ENCODE measurements around the gene MBD3. TPM values are rescaled to one million over a fixed set of nuclear protein-coding genes. Genes with fewer than 3 reads are reported as not detected.

MBD3 gene
- total RNA-seq, 1 donor from 2014 or later, result 71.9 TPM

DNA sequence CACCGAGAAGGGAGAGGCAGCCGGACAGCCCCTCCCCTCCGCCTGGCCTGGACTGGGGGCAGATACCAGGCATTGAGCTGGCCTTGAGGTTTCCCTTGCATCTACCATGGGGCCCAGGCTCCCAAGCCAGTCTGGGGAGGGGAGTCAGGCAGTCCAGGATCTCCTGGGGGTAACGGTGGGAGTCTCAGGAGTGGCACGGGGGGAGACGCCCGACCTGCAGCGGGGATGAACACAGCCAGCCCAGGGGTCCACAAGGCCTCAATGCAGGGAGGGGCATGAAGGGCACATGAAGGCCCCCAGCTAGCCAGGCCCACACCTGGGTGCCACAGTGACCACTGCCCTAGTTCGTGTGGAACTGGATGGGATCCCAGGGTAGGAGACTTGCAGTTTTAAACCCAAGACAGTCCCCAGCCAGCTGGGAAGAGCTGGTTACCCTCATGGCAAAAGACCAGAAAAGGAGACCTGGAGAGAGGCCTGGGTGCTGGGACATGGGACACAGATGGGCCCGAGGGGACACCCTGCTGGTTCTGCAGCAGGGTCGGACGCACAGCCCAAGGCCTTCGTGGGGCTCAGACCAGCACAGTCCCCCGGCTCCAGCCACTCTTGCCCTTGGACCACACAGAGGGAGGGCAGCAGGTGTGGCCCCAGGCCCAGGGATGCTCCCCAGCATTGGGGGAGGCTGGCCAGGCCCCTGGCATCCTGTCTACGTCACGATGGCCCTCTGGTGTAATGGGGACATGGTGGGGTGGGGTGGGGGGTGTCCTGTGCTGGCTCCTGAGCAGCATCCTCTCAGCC is 17.2 kb upstream of the MBD3 start:
- peaks cover 4% of the 10 kb centered on the region for H3K36me3 ChIP-seq (ENCODE audit: insufficient read depth, low read length)
- no peak overlapping the region for H3K9ac ChIP-seq (ENCODE audit: low read length)
- FAIRE-seq, result no peak
- no peak overlapping the region for H3K4me2 ChIP-seq (ENCODE audit: low read length)
- Mint-ChIP-seq H3K4me3 (ENCODE audit: unreplicated experiment) (no peak overlapping the region), H3K27ac (ENCODE audit: unreplicated experiment) (no peak overlapping the region), H3K27me3 (ENCODE audit: low read depth, unreplicated experiment) (no peaks in the 10 kb centered on the region), H3K4me1 (ENCODE audit: low read depth, unreplicated experiment) (peaks cover 2% of the 10 kb centered on the region), H3K9me3 (ENCODE audit: unreplicated experiment) (no peaks in the 10 kb centered on the region), H3K36me3 (ENCODE audit: low read depth, unreplicated experiment) (peaks cover 2% of the 10 kb centered on the region)
- H3K4me1 ChIP-seq (ENCODE audit: insufficient read depth, low read length), result peaks cover 4% of the 10 kb centered on the region
- H2AFZ ChIP-seq (ENCODE audit: low read depth, low read length), result no peak overlapping the region
- H3K27ac ChIP-seq (ENCODE audit: low read depth, low read length), result no peak overlapping the region
- DNase-seq (ENCODE audit: low read depth), result no peak
- H4K20me1 ChIP-seq (ENCODE audit: insufficient read depth, low read length), result peaks cover 20% of the 10 kb centered on the region
- H3K79me2 ChIP-seq (ENCODE audit: insufficient read depth, low read length), result peaks cover 4% of the 10 kb centered on the region
- no peak overlapping the region for H3K4me3 ChIP-seq (ENCODE audit: insufficient read depth, low read depth, low read length)
- TF ChIP-seq EZH2 (IDR thresholded peaks at IDR 0.05; ENCODE audit: insufficient read depth, low read length), result no peak
- TF ChIP-seq, protein P1, sequence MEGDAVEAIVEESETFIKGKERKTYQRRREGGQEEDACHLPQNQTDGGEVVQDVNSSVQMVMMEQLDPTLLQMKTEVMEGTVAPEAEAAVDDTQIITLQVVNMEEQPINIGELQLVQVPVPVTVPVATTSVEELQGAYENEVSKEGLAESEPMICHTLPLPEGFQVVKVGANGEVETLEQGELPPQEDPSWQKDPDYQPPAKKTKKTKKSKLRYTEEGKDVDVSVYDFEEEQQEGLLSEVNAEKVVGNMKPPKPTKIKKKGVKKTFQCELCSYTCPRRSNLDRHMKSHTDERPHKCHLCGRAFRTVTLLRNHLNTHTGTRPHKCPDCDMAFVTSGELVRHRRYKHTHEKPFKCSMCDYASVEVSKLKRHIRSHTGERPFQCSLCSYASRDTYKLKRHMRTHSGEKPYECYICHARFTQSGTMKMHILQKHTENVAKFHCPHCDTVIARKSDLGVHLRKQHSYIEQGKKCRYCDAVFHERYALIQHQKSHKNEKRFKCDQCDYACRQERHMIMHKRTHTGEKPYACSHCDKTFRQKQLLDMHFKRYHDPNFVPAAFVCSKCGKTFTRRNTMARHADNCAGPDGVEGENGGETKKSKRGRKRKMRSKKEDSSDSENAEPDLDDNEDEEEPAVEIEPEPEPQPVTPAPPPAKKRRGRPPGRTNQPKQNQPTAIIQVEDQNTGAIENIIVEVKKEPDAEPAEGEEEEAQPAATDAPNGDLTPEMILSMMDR (IDR thresholded peaks at IDR 0.05; ENCODE audit: insufficient read depth, low read depth, low read length), result no peak
- H3K9me3 ChIP-seq (ENCODE audit: insufficient read depth, low read depth, low read length), result no peaks in the 10 kb centered on the region
- no peaks in the 10 kb centered on the region for H3K27me3 ChIP-seq (ENCODE audit: insufficient read depth, low read length)

GRCh38 chr19:1609103-1609396 is 16.4 kb upstream of the MBD3 start:
- H3K27ac Mint-ChIP-seq (ENCODE audit: unreplicated experiment), result no peak overlapping the region
- H3K36me3 Mint-ChIP-seq (ENCODE audit: low read depth, unreplicated experiment), result peaks cover 2% of the 10 kb centered on the region
- no peak overlapping the region for H2AFZ ChIP-seq (ENCODE audit: low read depth, low read length)
- no peak overlapping the region for H3K4me3 ChIP-seq (ENCODE audit: insufficient read depth, low read depth, low read length)
- FAIRE-seq, result no peak
- H3K9ac ChIP-seq (ENCODE audit: low read length), result no peak overlapping the region
- no peaks in the 10 kb centered on the region for H3K27me3 ChIP-seq (ENCODE audit: insufficient read depth, low read length)
- no peak for TF ChIP-seq EZH2 (IDR thresholded peaks at IDR 0.05; ENCODE audit: insufficient read depth, low read length)
- DNase-seq (ENCODE audit: low read depth), result no peak
- no peaks in the 10 kb centered on the region for H3K27me3 Mint-ChIP-seq (ENCODE audit: low read depth, unreplicated experiment)
- H3K4me1 Mint-ChIP-seq (ENCODE audit: low read depth, unreplicated experiment), result peaks cover 2% of the 10 kb centered on the region
- H3K9me3 ChIP-seq (ENCODE audit: insufficient read depth, low read depth, low read length), result no peaks in the 10 kb centered on the region
- no peak overlapping the region for H3K27ac ChIP-seq (ENCODE audit: low read depth, low read length)
- peaks cover 4% of the 10 kb centered on the region for H3K36me3 ChIP-seq (ENCODE audit: insufficient read depth, low read length)
- no peak overlapping the region for H3K4me3 Mint-ChIP-seq (ENCODE audit: unreplicated experiment)
- H3K9me3 Mint-ChIP-seq (ENCODE audit: unreplicated experiment), result no peaks in the 10 kb centered on the region
- no peak overlapping the region for H3K4me2 ChIP-seq (ENCODE audit: low read length)
- H4K20me1 ChIP-seq (ENCODE audit: insufficient read depth, low read length), result peaks cover 15% of the 10 kb centered on the region
- H3K79me2 ChIP-seq (ENCODE audit: insufficient read depth, low read length), result peaks cover 12% of the 10 kb centered on the region
- H3K4me1 ChIP-seq (ENCODE audit: insufficient read depth, low read length), result peaks cover 9% of the 10 kb centered on the region

DNA sequence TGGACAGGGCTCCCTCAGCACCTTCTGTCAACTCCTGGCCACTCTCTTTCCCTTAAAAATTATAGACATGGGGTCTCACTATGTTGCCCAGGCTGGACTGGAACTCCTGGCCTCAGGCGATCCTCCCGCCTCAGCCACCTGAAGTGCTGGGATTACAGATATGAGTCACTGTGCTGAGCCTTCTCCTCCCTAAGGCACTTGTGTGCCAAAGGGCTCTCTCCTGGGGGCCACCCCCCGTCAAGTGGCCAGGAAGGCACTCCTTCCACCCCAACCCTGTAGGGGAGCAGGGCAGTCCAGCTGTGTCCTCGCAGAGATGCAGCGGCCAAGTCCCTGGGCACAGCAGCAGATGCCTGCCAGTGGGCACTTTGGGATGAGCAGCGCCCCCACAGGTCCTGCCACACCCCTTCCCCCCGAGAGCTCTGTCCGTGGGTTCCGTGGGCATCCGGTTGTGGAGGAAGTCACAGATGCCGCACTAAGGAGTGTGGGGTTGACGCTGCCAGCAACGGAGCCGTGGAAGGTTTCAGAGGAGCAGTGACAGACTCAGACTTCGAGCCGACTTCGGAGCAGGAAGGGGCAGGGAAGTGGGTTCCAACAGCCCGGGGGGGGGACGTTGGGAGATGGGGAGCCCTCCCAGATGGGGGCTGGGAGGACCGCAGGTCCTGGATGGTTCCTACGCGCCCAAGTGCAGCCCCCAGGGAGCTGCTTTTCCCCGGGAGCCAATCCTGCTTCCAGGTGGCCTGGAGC is 15.9 kb upstream of the MBD3 start:
- H3K27ac Mint-ChIP-seq (ENCODE audit: unreplicated experiment), result no peak overlapping the region

More for the DNA sequence above, 15.9 kb upstream of the MBD3 start:
- peaks cover 13% of the 10 kb centered on the region for H3K4me1 ChIP-seq (ENCODE audit: insufficient read depth, low read length)
- Mint-ChIP-seq H3K27me3 (ENCODE audit: low read depth, unreplicated experiment) (no peaks in the 10 kb centered on the region), H3K4me1 (ENCODE audit: low read depth, unreplicated experiment) (peaks cover 5% of the 10 kb centered on the region), H3K36me3 (ENCODE audit: low read depth, unreplicated experiment) (peaks cover 2% of the 10 kb centered on the region), H3K9me3 (ENCODE audit: unreplicated experiment) (no peaks in the 10 kb centered on the region), H3K4me3 (ENCODE audit: unreplicated experiment) (no peak overlapping the region)
- H3K9me3 ChIP-seq (ENCODE audit: insufficient read depth, low read depth, low read length), result no peaks in the 10 kb centered on the region
- peaks cover 4% of the 10 kb centered on the region for H3K36me3 ChIP-seq (ENCODE audit: insufficient read depth, low read length)
- H3K27ac ChIP-seq (ENCODE audit: low read depth, low read length), result no peak overlapping the region
- TF ChIP-seq EZH2 (IDR thresholded peaks at IDR 0.05; ENCODE audit: insufficient read depth, low read length), result no peak
- TF ChIP-seq, protein P1 (IDR thresholded peaks at IDR 0.05; ENCODE audit: insufficient read depth, low read depth, low read length), result no peak
- FAIRE-seq (no peak), DNase-seq (ENCODE audit: low read depth) (no peak)
- H3K9ac ChIP-seq (ENCODE audit: low read length), result no peak overlapping the region
- no peak overlapping the region for H3K4me2 ChIP-seq (ENCODE audit: low read length)
- H4K20me1 ChIP-seq (ENCODE audit: insufficient read depth, low read length), result peaks cover 14% of the 10 kb centered on the region
- H3K79me2 ChIP-seq (ENCODE audit: insufficient read depth, low read length), result peaks cover 17% of the 10 kb centered on the region
- H2AFZ ChIP-seq (ENCODE audit: low read depth, low read length), result no peak overlapping the region
- no peaks in the 10 kb centered on the region for H3K27me3 ChIP-seq (ENCODE audit: insufficient read depth, low read length)
- H3K4me3 ChIP-seq (ENCODE audit: insufficient read depth, low read depth, low read length), result no peak overlapping the region

All from astrocyte (in vitro differentiated cells and primary cell).